GM23338 (cell line): Measurements from ENCODE around the gene NDUFAF8. TPM values are rescaled to one million over a fixed set of nuclear protein-coding genes. Genes with fewer than 3 reads are reported as not detected.

ENCODE experiments used
- ATAC-seq: fragments of 200-7000 bp; cut with Tn5 transposase; 3 replicates; pipeline ENCODE4 v1.9.1; 2020
- DNase-seq: peaks from one replicate; pipeline ENCODE4 v3.0.0-alpha.2; 2015; ENCODE audit warnings: low spot score
- H2AFZ ChIP-seq: fragments of 200-600 bp; sonication (generic); 2 replicates; pipeline ENCODE4 v1.8.0; 2016; ENCODE audit warnings: antibody characterized with exemption, mild to moderate bottlenecking, moderate library complexity
- H3F3A ChIP-seq: fragments of 200-600 bp; sonication (generic); replicated peaks from 2 replicates; pipeline ENCODE4 v1.8.0; 2017; ENCODE audit warnings: antibody characterized with exemption, mixed run types, low read depth
- H3K27ac ChIP-seq: fragments of 200-600 bp; sonication (generic); 2 replicates; pipeline ENCODE4 v1.6.1; 2016; ENCODE audit warnings: low read depth
- H3K27me3 ChIP-seq: fragments of 200-600 bp; sonication (generic); 2 replicates; pipeline ENCODE4 v1.8.0; 2016; ENCODE audit warnings: mild to moderate bottlenecking, mixed run types, moderate library complexity; ENCODE audit not compliant: insufficient read depth
- H3K36me3 ChIP-seq: fragments of 200-600 bp; sonication (generic); 2 replicates; pipeline ENCODE4 v1.8.0; 2016; ENCODE audit warnings: mild to moderate bottlenecking; ENCODE audit not compliant: insufficient read depth
- H3K4me1 ChIP-seq: fragments of 200-600 bp; sonication (generic); 2 replicates; pipeline ENCODE4 v1.8.0; 2016; ENCODE audit warnings: mild to moderate bottlenecking, moderate library complexity; ENCODE audit not compliant: insufficient read depth
- H3K4me2 ChIP-seq: fragments of 200-600 bp; sonication (generic); 2 replicates; pipeline ENCODE4 v1.7.1; 2017; ENCODE audit warnings: mixed run types
- H3K4me3 ChIP-seq: fragments of 200-600 bp; sonication (generic); 2 replicates; pipeline ENCODE4 v1.6.1; 2016; ENCODE audit warnings: mixed run types
- H3K79me2 ChIP-seq: fragments of 200-600 bp; sonication (generic); replicated peaks from 2 replicates; pipeline ENCODE4 v1.8.0; 2017; ENCODE audit warnings: mild to moderate bottlenecking; ENCODE audit not compliant: insufficient read depth
- H3K9me2 ChIP-seq: fragments of 200-600 bp; sonication (generic); 2 replicates; pipeline ENCODE4 v1.8.0; 2017; ENCODE audit not compliant: insufficient read depth
- H4K20me1 ChIP-seq: fragments of 200-600 bp; sonication (generic); replicated peaks from 2 replicates; pipeline ENCODE4 v1.8.0; 2017; ENCODE audit warnings: mild to moderate bottlenecking; ENCODE audit not compliant: insufficient read depth
- H3K27ac Mint-ChIP-seq: 2 replicates; pipeline ENCODE4 v1.8.0; 2020; ENCODE audit warnings: inconsistent platforms, mild to moderate bottlenecking, moderate library complexity, mixed read lengths
- H3K27me3 Mint-ChIP-seq: 3 replicates; pipeline ENCODE4 v1.8.0; 2022; ENCODE audit warnings: low read depth, mild to moderate bottlenecking, moderate library complexity, mixed read lengths, inconsistent platforms; ENCODE audit not compliant: insufficient read depth, poor library complexity
- H3K36me3 Mint-ChIP-seq: 3 replicates; pipeline ENCODE4 v1.8.0; 2021; ENCODE audit warnings: low read depth, mild to moderate bottlenecking, inconsistent platforms, moderate library complexity, mixed read lengths
- H3K4me1 Mint-ChIP-seq: 3 replicates; pipeline ENCODE4 v1.8.0; 2020; ENCODE audit warnings: mild to moderate bottlenecking, inconsistent platforms, mixed read lengths
- H3K4me3 Mint-ChIP-seq: 3 replicates; pipeline ENCODE4 v1.8.0; 2021; ENCODE audit warnings: moderate library complexity, mild to moderate bottlenecking, inconsistent platforms, mixed read lengths
- H3K9me3 Mint-ChIP-seq: 3 replicates; pipeline ENCODE4 v1.8.0; 2020; ENCODE audit warnings: moderate library complexity, mild to moderate bottlenecking, inconsistent platforms, mixed read lengths
- POLR2AphosphoS5 ChIP-seq: IDR thresholded peaks from 2 replicates; pipeline ENCODE4 v1.6.1; 2016; ENCODE audit warnings: antibody characterized with exemption, low read depth
- STAT1 ChIP-seq: IDR thresholded peaks from one replicate; pipeline ENCODE4 v1.6.1; 2016; ENCODE audit warnings: antibody characterized with exemption; ENCODE audit not compliant: unreplicated experiment
- polyA plus RNA-seq: library from polyadenylated mRNA; unstranded; fragments of >200 nt; fragmentation: Nextera tagmentation; extraction: Ambion mirVana; gene quantifications from 2 replicates; pipeline ENCODE4 v1.2.1, GENCODE V29; 2016
- total RNA-seq: library from RNA; depleted of rRNA; stranded (reverse); fragments of >200 nt; shearing (Covaris generic); gene quantifications from 2 replicates; pipeline ENCODE4 v1.2.3, GENCODE V29; 2014
- TF ChIP-seq, protein P1 (sequence below), 2 experiments: fragments of 200-600 bp in 1 of 2; sonication (generic) in 1 of 2; conservative IDR thresholded peaks; 2 replicates each; pipeline versions ENCODE4 v1.5.1 to v1.6.1; 2016 to 2017; ENCODE audit warnings: antibody characterized with exemption in 2 of 2, low read depth in 2 of 2, mild to moderate bottlenecking in 2 of 2, moderate library complexity in 1 of 2
- TF ChIP-seq, protein P2 (sequence below): IDR thresholded peaks from one replicate; pipeline ENCODE4 v1.6.1; 2018; ENCODE audit warnings: antibody characterized with exemption; ENCODE audit not compliant: unreplicated experiment
- TF ChIP-seq, protein P3 (sequence below): fragments of 250-450 bp; sonication (Bioruptor Pico); IDR thresholded peaks from 2 replicates; pipeline ENCODE4 v1.5.0; 2020; ENCODE audit warnings: mild to moderate bottlenecking, moderate library complexity

NDUFAF8 gene
- total and polyA plus RNA-seq, 2 experiments from 2014 or later, result 21.5 to 156 TPM

DNA sequence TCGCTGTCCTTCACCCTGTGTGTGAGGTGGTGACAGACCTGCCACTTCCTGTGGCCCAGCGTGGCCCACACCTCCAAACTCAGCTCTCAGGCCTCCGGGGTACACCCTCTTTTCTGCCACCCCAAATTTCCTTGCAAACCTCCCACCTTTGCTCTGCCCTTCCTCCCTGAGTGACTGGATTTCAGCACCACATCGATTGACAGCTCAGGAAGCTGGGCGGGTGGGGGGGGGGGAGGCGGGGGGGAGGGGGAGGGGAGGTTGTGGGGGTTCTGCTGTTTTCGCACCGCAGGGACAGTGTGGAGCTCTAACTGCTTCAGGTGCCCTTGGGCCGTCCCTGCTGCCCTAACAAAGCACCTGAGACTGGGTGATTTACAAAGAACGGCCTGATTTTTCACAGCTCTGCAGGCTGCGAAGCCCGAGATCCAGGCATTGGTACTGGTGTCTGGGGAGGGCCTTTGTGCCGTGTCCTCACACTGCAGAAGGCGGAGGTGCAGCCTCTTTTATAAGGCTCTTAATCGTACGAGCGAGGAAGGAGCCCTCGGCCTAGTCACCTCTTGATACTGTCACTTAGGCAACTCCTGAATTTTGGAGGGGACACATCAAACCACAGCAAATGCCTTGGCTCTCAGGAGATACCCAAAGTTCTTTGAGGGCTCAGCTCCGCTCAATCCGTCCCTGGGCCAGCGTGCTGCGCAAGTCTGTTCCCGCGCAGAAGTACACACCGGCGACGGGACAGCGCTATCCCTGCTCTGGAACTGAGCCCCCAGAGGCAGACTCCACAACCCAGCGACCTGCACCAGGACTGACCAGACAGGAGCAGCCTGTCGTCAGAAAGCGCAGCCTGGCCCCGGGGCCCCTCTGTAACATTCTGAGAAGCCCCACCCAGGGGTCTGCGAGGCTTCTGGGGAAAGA, 3.6 kb downstream of the NDUFAF8 start:
- Histone ChIP-seq H3K27me3 (no peaks in the 10 kb centered on the region), H3K36me3 (no peaks in the 10 kb centered on the region), H3K79me2 (peaks cover 17% of the 10 kb centered on the region), H3K4me1 (no peaks in the 10 kb centered on the region; the same call in 1 of the 2 replicates), H2AFZ (no peak overlapping the region), H3F3A (peaks cover 11% of the 10 kb centered on the region; the same call in 1 of the 2 replicates), H3K4me2 (peak overlapping the region; percentile 43), H3K4me3 (no peak overlapping the region), H3K27ac (no peak overlapping the region), H4K20me1 (peaks cover 6% of the 10 kb centered on the region; the same call in 1 of the 2 replicates), H3K9me2 (no peaks in the 10 kb centered on the region)
- DNase-seq, result no peak
- Mint-ChIP-seq H3K36me3 (peaks cover 16% of the 10 kb centered on the region), H3K9me3 (no peaks in the 10 kb centered on the region; the same call in 2 of the 3 replicates), H3K27me3 (peaks cover 24% of the 10 kb centered on the region), H3K4me1 (peaks cover 27% of the 10 kb centered on the region), H3K27ac (no peak overlapping the region; the same call in 1 of the 2 replicates), H3K4me3 (no peak overlapping the region)
- TF ChIP-seq POLR2AphosphoS5 (peak; percentile 17; the same call in 1 of the 2 replicates), STAT1 (no peak)
- TF ChIP-seq, protein P1, sequence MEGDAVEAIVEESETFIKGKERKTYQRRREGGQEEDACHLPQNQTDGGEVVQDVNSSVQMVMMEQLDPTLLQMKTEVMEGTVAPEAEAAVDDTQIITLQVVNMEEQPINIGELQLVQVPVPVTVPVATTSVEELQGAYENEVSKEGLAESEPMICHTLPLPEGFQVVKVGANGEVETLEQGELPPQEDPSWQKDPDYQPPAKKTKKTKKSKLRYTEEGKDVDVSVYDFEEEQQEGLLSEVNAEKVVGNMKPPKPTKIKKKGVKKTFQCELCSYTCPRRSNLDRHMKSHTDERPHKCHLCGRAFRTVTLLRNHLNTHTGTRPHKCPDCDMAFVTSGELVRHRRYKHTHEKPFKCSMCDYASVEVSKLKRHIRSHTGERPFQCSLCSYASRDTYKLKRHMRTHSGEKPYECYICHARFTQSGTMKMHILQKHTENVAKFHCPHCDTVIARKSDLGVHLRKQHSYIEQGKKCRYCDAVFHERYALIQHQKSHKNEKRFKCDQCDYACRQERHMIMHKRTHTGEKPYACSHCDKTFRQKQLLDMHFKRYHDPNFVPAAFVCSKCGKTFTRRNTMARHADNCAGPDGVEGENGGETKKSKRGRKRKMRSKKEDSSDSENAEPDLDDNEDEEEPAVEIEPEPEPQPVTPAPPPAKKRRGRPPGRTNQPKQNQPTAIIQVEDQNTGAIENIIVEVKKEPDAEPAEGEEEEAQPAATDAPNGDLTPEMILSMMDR (conservative IDR thresholded peaks at IDR 0.05; ENCODE audit: low read depth in 2 of 2), result no peak
- TF ChIP-seq, protein P2, sequence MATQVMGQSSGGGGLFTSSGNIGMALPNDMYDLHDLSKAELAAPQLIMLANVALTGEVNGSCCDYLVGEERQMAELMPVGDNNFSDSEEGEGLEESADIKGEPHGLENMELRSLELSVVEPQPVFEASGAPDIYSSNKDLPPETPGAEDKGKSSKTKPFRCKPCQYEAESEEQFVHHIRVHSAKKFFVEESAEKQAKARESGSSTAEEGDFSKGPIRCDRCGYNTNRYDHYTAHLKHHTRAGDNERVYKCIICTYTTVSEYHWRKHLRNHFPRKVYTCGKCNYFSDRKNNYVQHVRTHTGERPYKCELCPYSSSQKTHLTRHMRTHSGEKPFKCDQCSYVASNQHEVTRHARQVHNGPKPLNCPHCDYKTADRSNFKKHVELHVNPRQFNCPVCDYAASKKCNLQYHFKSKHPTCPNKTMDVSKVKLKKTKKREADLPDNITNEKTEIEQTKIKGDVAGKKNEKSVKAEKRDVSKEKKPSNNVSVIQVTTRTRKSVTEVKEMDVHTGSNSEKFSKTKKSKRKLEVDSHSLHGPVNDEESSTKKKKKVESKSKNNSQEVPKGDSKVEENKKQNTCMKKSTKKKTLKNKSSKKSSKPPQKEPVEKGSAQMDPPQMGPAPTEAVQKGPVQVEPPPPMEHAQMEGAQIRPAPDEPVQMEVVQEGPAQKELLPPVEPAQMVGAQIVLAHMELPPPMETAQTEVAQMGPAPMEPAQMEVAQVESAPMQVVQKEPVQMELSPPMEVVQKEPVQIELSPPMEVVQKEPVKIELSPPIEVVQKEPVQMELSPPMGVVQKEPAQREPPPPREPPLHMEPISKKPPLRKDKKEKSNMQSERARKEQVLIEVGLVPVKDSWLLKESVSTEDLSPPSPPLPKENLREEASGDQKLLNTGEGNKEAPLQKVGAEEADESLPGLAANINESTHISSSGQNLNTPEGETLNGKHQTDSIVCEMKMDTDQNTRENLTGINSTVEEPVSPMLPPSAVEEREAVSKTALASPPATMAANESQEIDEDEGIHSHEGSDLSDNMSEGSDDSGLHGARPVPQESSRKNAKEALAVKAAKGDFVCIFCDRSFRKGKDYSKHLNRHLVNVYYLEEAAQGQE, result peak; percentile 17
- ATAC-seq, result no peak; the same call in 2 of the 3 replicates

DNA sequence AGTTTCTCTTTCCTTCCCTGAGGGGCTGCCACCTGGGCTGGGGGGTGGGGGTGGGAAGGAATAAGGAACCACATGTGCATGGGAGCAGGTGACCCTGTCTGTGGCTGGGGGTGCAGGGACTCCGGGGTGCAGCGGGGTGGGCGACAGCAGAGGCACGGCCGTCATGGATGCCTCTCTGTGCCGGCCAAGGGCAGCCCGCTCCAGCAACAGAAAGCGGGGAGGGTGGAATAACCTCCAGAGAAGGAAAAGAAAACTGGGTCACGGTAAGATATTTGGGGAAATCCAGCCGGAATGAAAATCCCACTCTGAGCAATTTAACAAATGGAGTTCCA, 4.2 kb downstream of the NDUFAF8 start:
- Histone ChIP-seq H3K9me2 (no peaks in the 10 kb centered on the region), H3K27ac (no peak overlapping the region), H3K36me3 (no peaks in the 10 kb centered on the region), H3K79me2 (peaks cover 17% of the 10 kb centered on the region), H2AFZ (no peak overlapping the region), H3K27me3 (no peaks in the 10 kb centered on the region), H3K4me1 (no peaks in the 10 kb centered on the region; the same call in 1 of the 2 replicates), H3K4me2 (no peak overlapping the region), H4K20me1 (peaks cover 6% of the 10 kb centered on the region; the same call in 1 of the 2 replicates), H3F3A (peaks cover 11% of the 10 kb centered on the region; the same call in 1 of the 2 replicates), H3K4me3 (no peak overlapping the region)
- Mint-ChIP-seq H3K4me3 (no peak overlapping the region), H3K9me3 (peaks cover under 1% of the 10 kb centered on the region; the same call in 1 of the 3 replicates), H3K27ac (no peak overlapping the region), H3K4me1 (peaks cover 23% of the 10 kb centered on the region), H3K27me3 (peaks cover 26% of the 10 kb centered on the region), H3K36me3 (peaks cover 16% of the 10 kb centered on the region)
- ATAC-seq (no peak), DNase-seq (no peak)
- TF ChIP-seq, protein P3, sequence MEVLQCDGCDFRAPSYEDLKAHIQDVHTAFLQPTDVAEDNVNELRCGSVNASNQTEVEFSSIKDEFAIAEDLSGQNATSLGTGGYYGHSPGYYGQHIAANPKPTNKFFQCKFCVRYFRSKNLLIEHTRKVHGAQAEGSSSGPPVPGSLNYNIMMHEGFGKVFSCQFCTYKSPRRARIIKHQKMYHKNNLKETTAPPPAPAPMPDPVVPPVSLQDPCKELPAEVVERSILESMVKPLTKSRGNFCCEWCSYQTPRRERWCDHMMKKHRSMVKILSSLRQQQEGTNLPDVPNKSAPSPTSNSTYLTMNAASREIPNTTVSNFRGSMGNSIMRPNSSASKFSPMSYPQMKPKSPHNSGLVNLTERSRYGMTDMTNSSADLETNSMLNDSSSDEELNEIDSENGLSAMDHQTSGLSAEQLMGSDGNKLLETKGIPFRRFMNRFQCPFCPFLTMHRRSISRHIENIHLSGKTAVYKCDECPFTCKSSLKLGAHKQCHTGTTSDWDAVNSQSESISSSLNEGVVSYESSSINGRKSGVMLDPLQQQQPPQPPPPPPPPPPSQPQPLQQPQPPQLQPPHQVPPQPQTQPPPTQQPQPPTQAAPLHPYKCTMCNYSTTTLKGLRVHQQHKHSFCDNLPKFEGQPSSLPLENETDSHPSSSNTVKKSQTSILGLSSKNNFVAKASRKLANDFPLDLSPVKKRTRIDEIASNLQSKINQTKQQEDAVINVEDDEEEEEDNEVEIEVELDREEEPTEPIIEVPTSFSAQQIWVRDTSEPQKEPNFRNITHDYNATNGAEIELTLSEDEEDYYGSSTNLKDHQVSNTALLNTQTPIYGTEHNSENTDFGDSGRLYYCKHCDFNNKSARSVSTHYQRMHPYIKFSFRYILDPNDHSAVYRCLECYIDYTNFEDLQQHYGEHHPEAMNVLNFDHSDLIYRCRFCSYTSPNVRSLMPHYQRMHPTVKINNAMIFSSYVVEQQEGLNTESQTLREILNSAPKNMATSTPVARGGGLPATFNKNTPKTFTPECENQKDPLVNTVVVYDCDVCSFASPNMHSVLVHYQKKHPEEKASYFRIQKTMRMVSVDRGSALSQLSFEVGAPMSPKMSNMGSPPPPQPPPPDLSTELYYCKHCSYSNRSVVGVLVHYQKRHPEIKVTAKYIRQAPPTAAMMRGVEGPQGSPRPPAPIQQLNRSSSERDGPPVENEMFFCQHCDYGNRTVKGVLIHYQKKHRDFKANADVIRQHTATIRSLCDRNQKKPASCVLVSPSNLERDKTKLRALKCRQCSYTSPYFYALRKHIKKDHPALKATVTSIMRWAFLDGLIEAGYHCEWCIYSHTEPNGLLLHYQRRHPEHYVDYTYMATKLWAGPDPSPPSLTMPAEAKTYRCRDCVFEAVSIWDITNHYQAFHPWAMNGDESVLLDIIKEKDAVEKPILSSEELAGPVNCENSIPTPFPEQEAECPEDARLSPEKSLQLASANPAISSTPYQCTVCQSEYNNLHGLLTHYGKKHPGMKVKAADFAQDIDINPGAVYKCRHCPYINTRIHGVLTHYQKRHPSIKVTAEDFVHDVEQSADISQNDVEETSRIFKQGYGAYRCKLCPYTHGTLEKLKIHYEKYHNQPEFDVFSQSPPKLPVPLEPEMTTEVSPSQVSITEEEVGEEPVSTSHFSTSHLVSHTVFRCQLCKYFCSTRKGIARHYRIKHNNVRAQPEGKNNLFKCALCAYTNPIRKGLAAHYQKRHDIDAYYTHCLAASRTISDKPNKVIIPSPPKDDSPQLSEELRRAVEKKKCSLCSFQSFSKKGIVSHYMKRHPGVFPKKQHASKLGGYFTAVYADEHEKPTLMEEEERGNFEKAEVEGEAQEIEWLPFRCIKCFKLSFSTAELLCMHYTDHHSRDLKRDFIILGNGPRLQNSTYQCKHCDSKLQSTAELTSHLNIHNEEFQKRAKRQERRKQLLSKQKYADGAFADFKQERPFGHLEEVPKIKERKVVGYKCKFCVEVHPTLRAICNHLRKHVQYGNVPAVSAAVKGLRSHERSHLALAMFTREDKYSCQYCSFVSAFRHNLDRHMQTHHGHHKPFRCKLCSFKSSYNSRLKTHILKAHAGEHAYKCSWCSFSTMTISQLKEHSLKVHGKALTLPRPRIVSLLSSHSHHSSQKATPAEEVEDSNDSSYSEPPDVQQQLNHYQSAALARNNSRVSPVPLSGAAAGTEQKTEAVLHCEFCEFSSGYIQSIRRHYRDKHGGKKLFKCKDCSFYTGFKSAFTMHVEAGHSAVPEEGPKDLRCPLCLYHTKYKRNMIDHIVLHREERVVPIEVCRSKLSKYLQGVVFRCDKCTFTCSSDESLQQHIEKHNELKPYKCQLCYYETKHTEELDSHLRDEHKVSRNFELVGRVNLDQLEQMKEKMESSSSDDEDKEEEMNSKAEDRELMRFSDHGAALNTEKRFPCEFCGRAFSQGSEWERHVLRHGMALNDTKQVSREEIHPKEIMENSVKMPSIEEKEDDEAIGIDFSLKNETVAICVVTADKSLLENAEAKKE (CRISPR knock-in tag), result no peak
